Activated CD8-positive, alpha-beta memory T cell treated with anti-CD3 and anti-CD28 coated beads, Interleukin-2, amount 50 U/mL, for 1 hour (primary cell): ENCODE results near the gene ITPR2.
"Not testable (repeated sequence)": the region's sequence is repeated elsewhere in the genome, so short reads cannot be mapped to it uniquely, and the experiment has no call there.

Experiments
- DNase-seq: peaks from one replicate; pipeline ENCODE4 v3.0.0-alpha.2; 2020; ENCODE audit errors: extremely low read depth

Gene ITPR2

DNA sequence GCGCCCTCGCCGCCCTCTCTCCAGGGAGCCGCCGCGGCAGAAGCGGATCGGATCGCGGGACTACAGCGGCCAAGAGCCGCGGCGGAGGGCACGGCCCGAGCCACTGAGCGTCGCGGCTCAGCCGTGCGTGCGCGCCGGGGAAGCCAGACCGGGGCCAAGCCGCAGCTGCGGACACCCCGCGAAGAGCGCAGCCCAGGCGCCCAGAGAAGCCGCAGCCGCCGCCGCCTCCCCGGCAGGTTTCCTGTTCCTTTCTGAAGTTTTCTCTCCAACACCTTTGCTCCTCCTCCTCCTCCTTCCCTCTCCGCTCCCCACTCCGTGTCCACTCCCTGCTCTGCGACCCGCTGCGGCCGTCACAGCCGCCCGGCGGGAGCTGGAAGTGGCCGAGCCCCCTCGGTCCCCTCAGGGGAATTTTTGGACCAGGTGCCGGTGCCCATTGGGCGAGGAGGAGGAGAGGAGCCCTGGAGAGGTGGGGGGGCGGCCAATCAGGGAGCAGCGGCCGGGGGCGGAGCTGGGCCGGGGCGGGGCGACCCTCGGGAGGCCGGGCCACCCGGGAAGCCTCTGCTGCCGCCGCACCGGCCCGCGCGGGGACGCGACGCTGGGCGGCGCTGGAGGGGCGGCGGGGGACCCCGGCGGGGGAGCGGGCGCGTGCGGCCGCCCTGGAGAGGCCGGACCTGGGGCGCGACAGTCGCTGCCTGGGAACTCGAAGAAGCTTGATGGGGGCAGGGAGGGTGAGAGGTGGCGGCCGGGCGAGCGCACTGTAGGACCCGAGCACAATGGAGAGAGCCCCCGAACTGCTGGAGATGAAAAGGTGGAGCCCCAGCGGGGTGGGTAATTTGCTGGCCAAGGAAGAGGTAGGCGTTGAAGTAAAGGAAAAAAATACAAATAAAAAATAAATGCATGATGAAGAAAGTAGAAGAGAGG is at the start of gene ITPR2:
Gene ITPR2, minus strand, starts transcription at position 373 of the 921 bp plus-strand sequence. CDS start 413 bp downstream, outside the sequence.
- peak; percentile 71 for DNase-seq

- DNase-seq, result no peak
Measured at GRCh38 chr12:26880625-26881024, 47.6 kb upstream of the ITPR2 start.

DNA sequence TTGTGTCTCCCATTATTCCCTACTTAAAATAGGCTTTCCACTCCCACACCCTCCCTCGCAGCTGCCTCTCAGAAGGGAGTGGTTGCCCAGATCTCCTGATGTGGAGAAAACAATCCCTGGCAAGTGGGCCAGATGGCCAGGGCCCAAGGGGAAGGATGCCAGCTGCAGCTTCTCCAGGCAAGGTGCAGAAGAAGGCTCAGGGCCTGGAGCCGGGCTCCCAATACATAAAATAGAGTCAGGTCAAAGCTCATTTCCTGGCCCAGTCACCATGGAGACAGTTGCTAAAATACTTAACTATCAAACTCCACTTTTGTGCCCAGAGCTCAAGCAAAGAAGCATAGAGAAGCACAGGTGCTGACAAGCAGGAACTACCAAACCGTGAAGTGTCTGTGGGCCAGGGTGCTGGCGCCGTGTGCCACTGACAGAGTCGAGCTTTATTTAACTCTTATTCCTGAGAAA is 45.7 kb upstream of the ITPR2 start:
- no peak for DNase-seq

DNA sequence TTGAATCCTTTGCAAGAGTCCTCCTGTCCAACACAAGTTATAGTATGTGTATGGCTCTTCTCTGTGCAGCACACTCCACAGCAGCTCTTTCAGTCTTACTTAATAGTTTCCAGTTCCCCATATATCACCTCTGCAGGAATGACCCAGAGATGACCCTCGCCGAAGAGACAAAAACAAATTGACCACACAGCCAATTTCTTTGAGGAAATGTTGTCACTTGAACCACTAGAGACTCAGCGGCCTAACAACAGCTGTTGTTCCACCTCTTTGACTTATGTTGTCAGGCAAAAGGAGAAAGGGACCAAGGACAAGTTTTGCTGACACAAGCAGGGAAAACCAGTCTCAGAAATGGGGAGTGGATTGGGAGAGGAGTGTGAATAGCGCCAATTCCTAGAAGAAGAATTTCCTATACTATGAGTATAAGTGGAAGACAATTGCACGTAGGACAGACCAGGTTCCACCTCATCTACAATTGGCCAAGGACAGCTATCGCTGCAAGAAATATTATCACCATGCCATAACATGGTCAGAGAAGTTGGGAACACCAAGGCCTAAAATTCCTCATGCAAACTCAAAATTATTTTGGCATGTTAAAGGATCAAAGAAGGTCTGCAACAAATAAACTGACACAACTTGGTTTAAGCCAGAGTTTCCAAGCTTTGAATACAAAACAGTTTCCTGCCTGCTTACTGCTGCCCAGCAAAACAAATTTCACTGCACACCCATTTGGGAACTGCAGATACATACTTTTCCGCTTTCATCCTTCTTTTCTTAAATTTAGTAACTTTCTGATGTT is 41.7 kb upstream of the ITPR2 start:
- no peak for DNase-seq

- no peak for DNase-seq
Measured at GRCh38 chr12:26872625-26873024, 39.6 kb upstream of the ITPR2 start.

GRCh38 chr12:26871985-26872384 is 39.0 kb upstream of the ITPR2 start:
- no peak for DNase-seq

DNA sequence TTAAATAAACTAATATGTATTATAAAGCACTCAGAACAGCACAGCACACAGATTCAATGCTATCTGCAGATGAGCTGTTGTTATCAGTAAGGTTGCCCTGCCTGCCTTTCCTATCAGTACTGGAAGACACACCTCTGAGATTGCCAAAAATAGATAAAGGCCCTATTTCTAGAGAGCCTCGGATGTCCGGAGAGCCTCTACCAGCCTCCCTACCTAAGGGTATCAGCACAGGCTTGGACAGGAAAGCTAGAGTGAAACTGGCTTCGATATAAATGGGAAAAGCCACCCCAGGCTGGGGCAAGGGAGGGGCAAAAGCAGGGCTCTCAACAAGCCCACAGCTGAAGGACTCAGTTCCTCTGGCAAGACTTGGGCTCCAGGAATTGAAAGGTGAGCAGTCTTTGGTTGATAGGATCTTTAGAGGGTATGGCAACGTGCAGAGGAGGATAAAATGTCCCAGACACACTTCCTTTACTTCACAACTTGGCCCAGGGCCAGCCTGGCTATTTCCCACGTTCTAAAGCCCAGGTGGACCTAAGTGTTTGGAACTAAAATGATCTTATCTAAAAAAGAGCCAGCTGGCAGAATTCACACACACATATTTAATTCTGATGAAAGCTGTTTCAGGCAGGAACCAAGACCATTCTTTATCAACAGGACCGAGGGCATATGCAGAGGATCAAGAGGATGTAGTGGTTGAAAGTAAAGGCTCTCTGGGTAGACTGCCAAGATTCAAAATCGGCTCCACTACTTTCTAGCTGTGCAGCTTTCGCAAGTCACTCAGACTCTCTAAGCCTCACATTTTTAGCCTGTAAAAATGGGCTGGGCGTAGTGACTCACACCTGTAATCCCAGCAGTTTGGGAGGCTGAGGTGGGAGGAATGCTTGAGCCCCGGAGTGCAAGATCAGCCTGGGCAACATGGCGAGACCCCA is 37.8 kb upstream of the ITPR2 start:
- no peak for DNase-seq

GRCh38 chr12:26869908-26870459 is 37.0 kb upstream of the ITPR2 start:
- no peak for DNase-seq

GRCh38 chr12:26869104-26869494 is 36.1 kb upstream of the ITPR2 start:
- no peak for DNase-seq

DNA sequence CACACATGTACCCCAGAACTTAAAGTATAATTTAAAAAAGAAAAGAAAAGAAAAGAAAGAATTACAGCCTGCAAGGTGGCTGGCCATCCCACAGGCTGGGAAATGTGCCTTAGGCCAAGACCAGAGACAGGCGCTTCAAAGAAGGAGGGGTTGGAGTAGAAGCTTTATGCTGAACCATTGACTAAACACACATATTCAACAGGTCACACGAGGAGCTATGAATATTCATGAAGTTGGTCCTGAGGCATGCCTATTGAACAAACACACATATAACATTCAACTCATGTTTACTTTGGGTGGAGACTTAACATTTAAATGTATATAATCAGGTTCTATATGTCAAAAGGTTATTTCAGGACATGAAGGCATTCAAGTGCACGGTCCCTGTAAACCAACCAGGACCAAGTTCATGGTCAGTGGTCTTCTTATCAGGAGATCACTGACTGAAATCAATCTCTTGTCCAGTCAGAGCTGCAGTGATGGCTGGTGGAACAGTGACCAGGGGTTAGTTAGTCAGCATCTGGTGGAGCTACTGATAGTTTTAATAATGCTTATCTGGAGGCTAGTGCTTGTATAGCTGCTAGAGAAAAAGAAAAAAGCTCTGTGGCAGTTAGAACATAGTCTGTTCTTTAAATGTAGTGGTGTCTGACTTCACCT is 35.6 kb upstream of the ITPR2 start:
- DNase-seq, result no peak

- no peak for DNase-seq
Measured at GRCh38 chr12:26867080-26867479, 34.1 kb upstream of the ITPR2 start.

- no peak for DNase-seq
Measured at GRCh38 chr12:26863515-26863914, 30.5 kb upstream of the ITPR2 start.

DNA sequence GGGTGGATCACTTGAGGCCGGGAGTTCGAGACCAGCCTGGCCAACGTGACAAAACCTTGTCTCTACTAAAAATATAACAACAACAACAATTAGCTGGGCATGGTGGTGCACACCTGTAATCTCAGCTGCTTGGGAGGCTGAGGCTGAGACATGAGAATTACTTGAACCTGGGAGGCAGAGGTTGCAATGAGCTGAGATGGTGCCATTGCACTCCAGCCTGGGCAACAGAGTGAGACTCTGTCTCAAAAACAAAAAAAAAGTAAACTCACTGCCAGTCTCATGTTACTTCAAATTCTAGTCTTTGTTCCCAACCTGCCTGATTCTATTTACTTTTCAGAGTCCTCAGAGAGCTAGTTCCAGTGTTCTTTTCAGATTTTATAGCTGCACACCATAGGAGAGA is 29.8 kb upstream of the ITPR2 start:
- DNase-seq, result not testable (repeated sequence)

DNA sequence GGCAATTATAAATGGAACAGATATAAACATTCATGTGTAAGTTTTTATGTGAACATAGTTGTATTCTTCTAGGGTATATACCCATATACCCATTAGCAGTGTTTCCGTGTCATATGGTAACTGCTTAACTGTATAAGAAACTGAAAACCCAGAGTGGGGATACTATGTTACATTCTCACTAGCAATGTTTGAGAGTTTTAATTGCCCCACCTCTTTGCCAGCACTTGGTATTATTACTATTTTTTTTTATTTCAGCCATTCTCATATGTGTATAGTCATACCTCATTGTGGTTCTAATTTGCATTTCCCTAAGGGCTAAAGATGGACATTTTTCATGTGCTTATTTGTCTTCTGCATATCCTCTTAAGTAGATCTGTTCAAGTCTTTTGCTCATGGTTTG is 28.7 kb upstream of the ITPR2 start:
- DNase-seq, result no peak

DNA sequence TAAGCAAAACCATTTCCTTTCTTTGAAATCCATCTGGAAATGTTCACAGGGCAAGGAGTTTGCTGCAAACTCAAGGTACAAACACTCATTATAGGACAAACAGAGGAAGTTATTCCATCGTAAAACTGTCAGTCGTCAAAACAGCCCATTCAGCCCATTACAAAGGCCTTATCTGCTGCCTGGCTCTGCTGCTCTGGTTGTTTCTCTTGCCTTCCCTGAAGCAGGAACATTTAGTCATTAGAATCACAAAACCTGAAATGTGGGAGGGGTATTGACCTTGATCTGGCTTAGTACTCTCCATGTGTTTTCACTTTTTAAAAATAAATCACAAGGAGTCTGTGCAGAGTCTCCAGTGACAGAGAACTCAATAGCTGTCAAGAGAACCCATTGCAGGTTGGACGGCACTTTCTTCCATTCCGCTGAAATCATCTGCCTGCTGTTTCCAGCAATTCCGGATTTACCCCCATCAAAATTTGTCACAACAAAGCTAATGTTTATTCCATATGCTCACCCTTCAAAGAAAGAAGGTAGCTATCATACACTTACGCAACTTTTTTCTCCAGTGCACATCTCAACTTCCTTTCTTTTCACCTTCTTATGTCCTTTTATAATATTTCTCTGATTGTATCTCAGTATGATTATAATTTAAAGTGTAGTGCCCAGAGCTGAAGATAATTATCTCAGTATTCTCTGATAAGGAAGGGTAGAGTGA is 24.6 kb upstream of the ITPR2 start:
- DNase-seq, result no peak

DNA sequence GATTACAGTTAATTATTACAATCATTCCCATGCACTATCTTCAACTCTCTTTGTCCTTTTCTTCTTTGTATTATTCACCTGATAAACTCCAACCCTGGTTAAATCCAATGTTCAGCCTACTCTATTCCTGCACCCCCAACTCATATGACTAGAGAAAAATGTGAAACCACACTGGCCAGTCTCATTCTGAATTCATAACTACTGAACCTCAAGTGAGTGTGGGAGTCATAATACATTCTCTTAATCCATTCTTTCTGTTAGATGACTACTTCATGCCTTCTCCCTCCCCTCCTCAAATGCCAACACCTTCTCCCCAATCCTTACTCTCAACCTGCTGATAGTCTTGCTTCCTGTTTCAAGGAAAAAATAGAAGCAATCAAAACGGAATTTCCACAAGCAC is 22.3 kb upstream of the ITPR2 start:
- DNase-seq, result no peak

GRCh38 chr12:26854031-26854390 is 21.0 kb upstream of the ITPR2 start:
- no peak for DNase-seq

DNA sequence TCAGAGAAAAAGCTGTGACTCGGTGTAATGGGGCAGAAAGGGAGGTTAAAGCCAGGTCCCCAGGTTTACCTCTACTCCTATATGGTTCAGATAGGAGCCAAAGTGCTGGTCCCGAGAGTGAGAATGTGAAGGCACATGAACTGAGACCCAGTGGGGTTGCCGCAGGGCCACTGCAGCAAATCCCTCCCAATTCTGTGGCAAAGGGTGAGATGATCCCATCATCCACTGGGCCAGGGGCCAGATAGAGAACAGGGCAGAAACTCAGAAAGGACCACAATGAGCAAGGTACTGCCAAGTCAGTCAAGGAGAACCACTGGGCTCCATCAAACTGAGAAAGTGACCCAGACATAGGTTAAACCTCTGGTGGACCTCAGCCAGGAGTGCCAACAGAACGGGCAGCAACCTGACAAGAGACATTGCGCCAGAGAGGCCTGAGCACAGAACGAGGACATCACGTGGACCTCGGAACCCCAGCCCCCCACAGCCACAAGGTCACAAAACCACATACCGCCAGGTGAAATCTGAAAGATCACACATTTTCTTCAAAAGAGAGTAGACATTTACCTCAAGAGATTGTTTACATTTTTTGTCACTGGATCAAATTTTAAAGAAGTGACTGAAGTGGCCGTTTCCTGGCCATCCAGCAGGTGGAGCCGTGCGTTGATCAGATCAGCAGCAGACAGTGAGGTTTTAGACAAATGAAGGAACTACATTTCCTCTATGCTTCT is 20.5 kb upstream of the ITPR2 start:
- DNase-seq, result no peak

- DNase-seq, result no peak
Measured at GRCh38 chr12:26851031-26851809, 18.2 kb upstream of the ITPR2 start.
